HG03521 (cell line): ENCODE data around the gene GH2.
A peak's percentile ranks its signal among the peaks of the same experiment; 100 is the strongest.
"Not testable (repeated sequence)": the region's sequence is repeated elsewhere in the genome, so short reads cannot be mapped to it uniquely, and the experiment has no call there.

Source experiments
- ATAC-seq: cut with Tn5 transposase; IDR thresholded peaks from one replicate; pipeline ENCODE4 v1.9.1; 2021; ENCODE audit warnings: mild to moderate bottlenecking, moderate library complexity; ENCODE audit not compliant: unreplicated experiment

GH2 gene

GRCh38 chr17:63874693-63875092 is 7.1 kb downstream of the GH2 start:
- not testable (repeated sequence) for ATAC-seq

- ATAC-seq = not testable (repeated sequence)
Observed at GRCh38 chr17:63874061-63874626, 7.6 kb downstream of the GH2 start.

GRCh38 chr17:63873577-63873976 is 8.2 kb downstream of the GH2 start, which contains the start of gene CSH2:
Gene CSH2, minus strand, starts transcription at chr17:63873677. Its CDS starts 63 bp downstream, at chr17:63873614.
- not testable (repeated sequence) for ATAC-seq

- ATAC-seq = not testable (repeated sequence)
Observed at GRCh38 chr17:63871646-63872365, 9.9 kb downstream of the GH2 start.

GRCh38 chr17:63870292-63870665 is 11.5 kb downstream of the GH2 start:
- not testable (repeated sequence) for ATAC-seq

GRCh38 chr17:63869491-63870291 is 12.1 kb downstream of the GH2 start:
- ATAC-seq = not testable (repeated sequence)

GRCh38 chr17:63866625-63867024 is 15.1 kb downstream of the GH2 start:
- ATAC-seq = not testable (repeated sequence)

GRCh38 chr17:63859257-63859656 is 22.5 kb downstream of the GH2 start:
- no peak for ATAC-seq

- not testable (repeated sequence) for ATAC-seq
Observed at GRCh38 chr17:63856425-63856824, 25.3 kb downstream of the GH2 start.

- no peak for ATAC-seq
Observed at GRCh38 chr17:63855185-63855584, 26.6 kb downstream of the GH2 start.

GRCh38 chr17:63854709-63855108 is 27.0 kb downstream of the GH2 start:
- no peak for ATAC-seq

GRCh38 chr17:63853260-63853659 is 28.5 kb downstream of the GH2 start:
- ATAC-seq = no peak

- no peak for ATAC-seq
Observed at GRCh38 chr17:63850401-63850800, 31.3 kb downstream of the GH2 start.

- peak; percentile 77 for ATAC-seq
Observed at GRCh38 chr17:63848834-63849689, 32.7 kb downstream of the GH2 start.

GRCh38 chr17:63847525-63848249 is 34.1 kb downstream of the GH2 start:
- ATAC-seq = no peak

GRCh38 chr17:63845509-63845908 is 36.2 kb downstream of the GH2 start:
- ATAC-seq = no peak

- no peak for ATAC-seq
Observed at GRCh38 chr17:63843910-63844677, 37.6 kb downstream of the GH2 start.

- not testable (repeated sequence) for ATAC-seq
Observed at GRCh38 chr17:63843387-63843888, 38.3 kb downstream of the GH2 start.
